K562 (cell line): Measurements from ENCODE around the gene HIF1A. TPM values are rescaled to one million over a fixed set of nuclear protein-coding genes. Genes with fewer than 3 reads are reported as not detected.
"Not testable (repeated sequence)": the region's sequence is repeated elsewhere in the genome, so short reads cannot be mapped to it uniquely, and the experiment has no call there.

Source experiments
- ATAC-seq: fragments of 200-7000 bp; cut with Tn5 transposase; 3 replicates; pipeline ENCODE4 v1.9.1; 2020; ENCODE audit warnings: moderate library complexity
- BruUV-seq: library from RNA; stranded (reverse); fragments of 400-500 nt; replicated peaks from 2 replicates; lab custom pipeline; 2021; lab: Mats Ljungman, UMichigan
- CTCF ChIA-PET: fragments of 300-600 bp; formaldehyde crosslinking; extraction: SDS; loops from one replicate; lab custom pipeline; 2021; ENCODE audit warnings: low intra/inter-chr PET ratio; lab: Yijun Ruan, JAX
- POLR2A ChIA-PET: fragments of 300-600, 350-650 bp; sonication (Branson Sonifier 250); formaldehyde crosslinking; extraction: SDS; loops from one replicate; lab custom pipeline; 2021; ENCODE audit warnings: antibody characterized with exemption, inconsistent platforms; lab: Yijun Ruan, JAX
- DNase-seq, 4 experiments: peaks; one replicate each; pipeline versions ENCODE4 v3.0.0 to v3.0.0-alpha.2; 2011 to 2018; ENCODE audit warnings: low spot score in 3 of 4, mixed read lengths in 3 of 4; ENCODE audit errors: extremely low read depth in 1 of 4
- FAIRE-seq: peaks from 2 replicates; lab custom pipeline; 2011; peaks lifted over from hg19 to GRCh38; lab: Jason Lieb, UNC
- H2AFZ ChIP-seq: 2 replicates; pipeline ENCODE4 v1.6.0; 2011; ENCODE audit warnings: low read depth, low read length, control low read depth, inconsistent platforms
- H3K27ac ChIP-seq: fragments of 200-600 bp; 3 replicates; pipeline ENCODE4 v1.8.0; 2011; ENCODE audit warnings: low read depth, mild to moderate bottlenecking, control low read depth, inconsistent platforms, low read length, moderate library complexity, mixed read lengths; ENCODE audit errors: extremely low read depth
- H3K27me3 ChIP-seq, 2 experiments: fragments of 300-600 bp in 1 of 2; 2 replicates in 1 of 2; 3 replicates in 1 of 2; pipeline versions ENCODE4 v1.6.0 to v1.8.0; 2011; ENCODE audit warnings: inconsistent platforms in 2 of 2, low read length in 2 of 2, mild to moderate bottlenecking in 1 of 2, mixed read lengths in 1 of 2, moderate library complexity in 1 of 2; ENCODE audit not compliant: control insufficient read depth in 2 of 2, insufficient read depth in 2 of 2
- H3K36me3 ChIP-seq: fragments of 300-600 bp; 3 replicates; pipeline ENCODE4 v1.8.0; 2011; ENCODE audit warnings: mild to moderate bottlenecking, low read length, inconsistent platforms; ENCODE audit not compliant: control insufficient read depth, insufficient read depth
- H3K4me1 ChIP-seq, 2 experiments: fragments of 200-600 bp in 1 of 2; replicated peaks in 1 of 2; 2 replicates in 1 of 2; 3 replicates in 1 of 2; pipeline versions ENCODE4 v1.5.1 to v1.8.0; 2011; ENCODE audit warnings: inconsistent platforms in 2 of 2, low read length in 2 of 2, mild to moderate bottlenecking in 1 of 2, mixed read lengths in 1 of 2, moderate library complexity in 1 of 2; ENCODE audit not compliant: control insufficient read depth in 2 of 2, insufficient read depth in 2 of 2
- H3K4me2 ChIP-seq: 2 replicates; pipeline ENCODE4 v1.6.1; 2011; ENCODE audit warnings: low read length, control low read depth, inconsistent platforms, mixed read lengths; ENCODE audit not compliant: insufficient read depth
- H3K4me3 ChIP-seq: fragments of 200-600 bp; sonication (generic), shearing (Covaris generic); 2 replicates; pipeline ENCODE4 v1.5.1; 2016; ENCODE audit warnings: control low read depth, inconsistent platforms
- H3K79me2 ChIP-seq: fragments of 200-600 bp; 3 replicates; pipeline ENCODE4 v1.8.0; 2011; ENCODE audit warnings: low read length, inconsistent platforms; ENCODE audit not compliant: control insufficient read depth, insufficient read depth
- H3K9ac ChIP-seq, 2 experiments: 2 replicates each; pipeline versions ENCODE4 v1.6.0 to v1.6.1; 2011; ENCODE audit warnings: low read depth in 2 of 2, low read length in 2 of 2, control low read depth in 1 of 2, inconsistent platforms in 1 of 2, mild to moderate bottlenecking in 1 of 2, mixed read lengths in 1 of 2; ENCODE audit not compliant: insufficient read depth in 1 of 2
- H3K9me1 ChIP-seq: one replicate; pipeline ENCODE4 v1.6.0; 2011; ENCODE audit warnings: inconsistent platforms, mild to moderate bottlenecking, low read length, moderate library complexity; ENCODE audit not compliant: control insufficient read depth, insufficient read depth
- H3K9me3 ChIP-seq: replicated peaks from 2 replicates; pipeline ENCODE4 v1.5.1; 2011; ENCODE audit warnings: low read depth, low read length, inconsistent platforms; ENCODE audit not compliant: control insufficient read depth, insufficient read depth
- H4K20me1 ChIP-seq: replicated peaks from 2 replicates; pipeline ENCODE4 v1.6.1; 2011; ENCODE audit warnings: low read length, inconsistent platforms, mixed read lengths; ENCODE audit not compliant: control insufficient read depth, insufficient read depth
- CC2D1A ChIP-seq: fragments of 450-650 bp; IDR thresholded peaks from 2 replicates; pipeline ENCODE4 v1.6.1; 2017; ENCODE audit warnings: mild to moderate bottlenecking
- GMEB1 ChIP-seq: fragments of 250-450 bp; sonication (Bioruptor Pico); IDR thresholded peaks from 2 replicates; pipeline ENCODE4 v1.4.0; 2020; ENCODE audit warnings: mild to moderate bottlenecking
- HDAC3 ChIP-seq: fragments of 450-650 bp; IDR thresholded peaks from 2 replicates; pipeline ENCODE4 v1.6.1; 2018; ENCODE audit warnings: borderline replicate concordance, mild to moderate bottlenecking, moderate library complexity; ENCODE audit not compliant: partially characterized antibody
- HES1 ChIP-seq: fragments of 450-650 bp; IDR thresholded peaks from 2 replicates; pipeline ENCODE4 v1.6.1; 2016; ENCODE audit warnings: low read depth, mild to moderate bottlenecking, moderate library complexity
- PHB ChIP-seq: fragments of 250-450 bp; sonication (Bioruptor Pico); IDR thresholded peaks from 2 replicates; pipeline ENCODE4 v1.5.0; 2021
- WHSC1 ChIP-seq: IDR thresholded peaks from one replicate; pipeline ENCODE4 v1.6.1; 2012; ENCODE audit warnings: low read length, control low read depth, inconsistent platforms
- WGBS: fragments of 100-300 bp; shearing (Covaris generic); methylation state at CpG from one replicate; pipeline ENCODE4 v1.1.6; 2016; ENCODE audit warnings: low coverage, mixed read lengths; ENCODE audit not compliant: insufficient coverage; ENCODE audit errors: missing lambda C conversion rate; 5-methylcytosine and 5-hydroxymethylcytosine counted together
- in situ Hi-C: fragments of 300-500 bp; cut with MboI; formaldehyde crosslinking; loops from 4 replicates; pipeline ENCODE4 v1.15.0; 2018; ENCODE audit warnings: inconsistent platforms, mixed read lengths
- intact Hi-C: fragments of 100-400 bp; cut with micrococcal nuclease; formaldehyde crosslinking; loops from 2 replicates; pipeline ENCODE4 v1.14.2; 2022
- polyA plus RNA-seq, 8 experiments: library from polyadenylated mRNA; depleted of rRNA in 4 of 8; stranded (reverse) in 5 of 8; unstranded in 3 of 8; fragments of >200 nt; fragmentation: Nextera tagmentation in 2 of 8; fragmentation: Illumina TruSeq in 1 of 8; extraction: Ambion mirVana in 2 of 8; extraction: Trizol in 1 of 8; gene quantifications; 2 replicates each; pipeline versions ENCODE4 v1.2.1 to v1.2.3, GENCODE V29; 2011 to 2014; ENCODE audit warnings: inconsistent platforms in 1 of 8, missing spikeins in 1 of 8
- total RNA-seq, 7 experiments: library from RNA; depleted of rRNA in 6 of 7; stranded (reverse); fragments of >200 nt in 6 of 7; fragmentation: Illumina TruSeq in 2 of 7; extraction: Trizol in 2 of 7; gene quantifications; 2 replicates each; pipeline versions ENCODE4 v1.2.1 to v1.2.3, GENCODE V29; 2011 to 2021; ENCODE audit warnings: low replicate concordance in 1 of 7

The HIF1A gene
- total and polyA plus RNA-seq, 9 of the 15 experiments (the other 6 are each of a cell fraction or from before 2014, with no cell fraction given), result 5.9 to 35.3 (median 24.2) TPM

GRCh38 chr14:61754627-61755381 lies 59.5 kb downstream of the HIF1A start:
- Histone ChIP-seq H3K9me1 (no peaks in the 10 kb centered on the region), H3K36me3 (no peaks in the 10 kb centered on the region), H4K20me1 (no peaks in the 10 kb centered on the region), H3K27me3 (no peaks in the 10 kb centered on the region), H2AFZ (no peak overlapping the region; the same call in 1 of the 2 replicates), H3K4me1 (peaks cover 5 to 13% of the 10 kb centered on the region in 2 experiments; a peak in 3 of 5 replicates), H3K4me3 (no peak overlapping the region), H3K9ac (no peak overlapping the region), H3K9me3 (no peaks in the 10 kb centered on the region), H3K4me2 (no peak overlapping the region), H3K27ac (no peak overlapping the region), H3K79me2 (peaks cover 12% of the 10 kb centered on the region)
- FAIRE-seq (no peak), ATAC-seq (no peak), DNase-seq (no peak)
- ChIA-PET CTCF (no interaction called here), POLR2A (interaction anchor here (0.7 kb wide), 1 partner anchor 266 kb away, joined by 3 read pairs; no protein-coding TSS in a partner anchor)
- intact Hi-C loops, result loop anchor here (5.0 kb wide), 2 partner anchors 58 to 278 kb away; partner anchors contain the start of gene HIF1A
- WGBS, result 27% methylated on average over 5 of the region's 5 CpGs
- TF ChIP-seq HES1 (no peak), HDAC3 (no peak), WHSC1 (no peak), GMEB1 (no peak), PHB (CRISPR knock-in tag) (no peak), CC2D1A (no peak)
- no TSS peak for BruUV-seq
- in situ Hi-C loops, result no loop called here

DNA sequence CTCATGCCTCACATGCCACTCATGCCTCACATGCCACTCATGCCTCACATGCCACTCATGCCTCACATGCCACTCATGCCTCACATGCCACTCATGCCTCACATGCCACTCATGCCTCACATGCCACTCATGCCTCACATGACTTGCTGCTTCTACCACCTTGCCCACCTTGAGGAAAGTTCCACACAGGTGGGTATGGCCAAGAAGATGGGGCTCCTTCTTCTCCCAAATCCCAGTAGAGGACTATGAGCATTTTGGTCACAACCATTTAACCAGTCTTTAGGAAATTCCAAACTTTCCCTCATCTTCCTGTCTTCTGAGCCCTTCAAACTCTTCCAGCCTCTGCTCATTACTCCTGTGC lies 60.0 kb downstream of the HIF1A start:
- not testable (repeated sequence) for BruUV-seq, H3K4me2 ChIP-seq

More for the DNA sequence above, 60.0 kb downstream of the HIF1A start:
- H3K27me3 ChIP-seq, H3K79me2 ChIP-seq, FAIRE-seq, in situ Hi-C loops, H2AFZ ChIP-seq, DNase-seq, H3K36me3 ChIP-seq, ATAC-seq, H3K9ac ChIP-seq, H3K9me1 ChIP-seq, H3K27ac ChIP-seq, POLR2A ChIA-PET, CTCF ChIA-PET, H3K9me3 ChIP-seq, H3K4me3 ChIP-seq, H4K20me1 ChIP-seq, intact Hi-C loops: not testable (repeated sequence)
- H3K4me1 ChIP-seq, result peaks cover 5 to 13% of the 10 kb centered on the region in 2 experiments; a peak in 3 of 5 replicates
